A549 (cell line): ENCODE results near the gene PCGF5. TPM values are rescaled to one million over a fixed set of nuclear protein-coding genes. Genes with fewer than 3 reads are reported as not detected.

Source experiments
- ATAC-seq, 2 experiments: fragments of 200-7000 bp in 1 of 2; fragments of >200 bp in 1 of 2; cut with Nextera tagmentation in 1 of 2; cut with Tn5 transposase in 1 of 2; 3 replicates each; pipeline versions ENCODE4 v1.8.0 to v1.9.1; 2018 to 2020; ENCODE audit warnings: mild to moderate bottlenecking in 1 of 2, moderate library complexity in 1 of 2
- CTCF ChIA-PET: fragments of 300-600 bp; sonication (Branson Sonifier 250); formaldehyde crosslinking; extraction: SDS; loops from one replicate; lab custom pipeline; 2021; ENCODE audit warnings: antibody characterized with exemption, inconsistent platforms; lab: Yijun Ruan, JAX
- POLR2A ChIA-PET: fragments of 350-600 bp; formaldehyde crosslinking; extraction: SDS; loops from one replicate; lab custom pipeline; 2021; ENCODE audit warnings: antibody characterized with exemption, inconsistent platforms; lab: Yijun Ruan, JAX
- DNase-seq, 2 experiments: peaks; one replicate each; pipeline versions ENCODE4 v3.0.0 to v3.0.0-alpha.2; 2011 to 2016; ENCODE audit warnings: low read depth in 1 of 2, low spot score in 1 of 2
- FAIRE-seq: peaks from 2 replicates; lab custom pipeline; 2011; peaks lifted over from hg19 to GRCh38; lab: Jason Lieb, UNC
- H3K27ac ChIP-seq, 2 experiments: fragments of >200 bp; sonication (Bioruptor Twin); formaldehyde crosslinking; 3 replicates each; pipeline ENCODE4 v1.5.1; 2016 to 2017
- H3K4me1 ChIP-seq: fragments of >200 bp; sonication (Bioruptor Twin); formaldehyde crosslinking; 3 replicates; pipeline ENCODE4 v1.6.1; 2016
- H3K4me2 ChIP-seq: fragments of >200 bp; sonication (Bioruptor Twin); formaldehyde crosslinking; 3 replicates; pipeline ENCODE4 v1.6.1; 2016
- H3K4me3 ChIP-seq: fragments of >200 bp; sonication (Bioruptor Twin); formaldehyde crosslinking; 3 replicates; pipeline ENCODE4 v1.5.1; 2016
- H3K9me3 ChIP-seq: fragments of >200 bp; sonication (Bioruptor Twin); formaldehyde crosslinking; 3 replicates; pipeline ENCODE4 v1.6.1; 2016
- BCL3 ChIP-seq: fragments of >200 bp; sonication (Bioruptor Twin); formaldehyde crosslinking; IDR thresholded peaks from 3 replicates; pipeline ENCODE4 v1.6.1; 2016
- CHD2 ChIP-seq: fragments of 150-350 bp; IDR thresholded peaks from 2 replicates; pipeline ENCODE4 v1.6.1; 2014; ENCODE audit warnings: low read length; ENCODE audit not compliant: partially characterized antibody
- CTCF ChIP-seq: fragments of >200 bp; sonication (Bioruptor Twin); formaldehyde crosslinking; IDR thresholded peaks from 3 replicates; pipeline ENCODE4 v1.5.1; 2016
- EHMT2 ChIP-seq: fragments of 200-600 bp; sonication (generic); IDR thresholded peaks from 2 replicates; pipeline ENCODE4 v1.6.1; 2016; ENCODE audit warnings: antibody characterized with exemption, low read depth, mild to moderate bottlenecking, moderate library complexity
- EP300 ChIP-seq, 2 experiments: fragments of >200 bp; sonication (Bioruptor Twin); formaldehyde crosslinking; IDR thresholded peaks; 2 replicates in 1 of 2; 3 replicates in 1 of 2; pipeline ENCODE4 v1.6.1; 2016 to 2017
- ESRRA ChIP-seq: fragments of 150-350 bp; IDR thresholded peaks from 2 replicates; pipeline ENCODE4 v1.6.1; 2014; ENCODE audit warnings: mild to moderate bottlenecking, low read length, borderline replicate concordance
- FOSB ChIP-seq: fragments of 250-450 bp; sonication (Bioruptor Pico); IDR thresholded peaks from 2 replicates; pipeline ENCODE4 v1.5.0; 2020; ENCODE audit warnings: mild to moderate bottlenecking, moderate library complexity
- FOSL2 ChIP-seq, 2 experiments: fragments of 450-650 bp in 1 of 2; fragments of >200 bp in 1 of 2; sonication (Bioruptor Twin) in 1 of 2; formaldehyde crosslinking; IDR thresholded peaks; 2 replicates each; pipeline versions ENCODE4 v1.5.0 to v1.6.1; 2016 to 2020; ENCODE audit warnings: mild to moderate bottlenecking in 1 of 2, moderate library complexity in 1 of 2
- GATA3 ChIP-seq: IDR thresholded peaks from 2 replicates; pipeline ENCODE4 v1.6.1; 2012; ENCODE audit warnings: borderline replicate concordance
- HOXA7 ChIP-seq: fragments of 250-450 bp; sonication (Bioruptor Pico); IDR thresholded peaks from 2 replicates; pipeline ENCODE4 v1.5.0; 2020; ENCODE audit warnings: mild to moderate bottlenecking, moderate library complexity
- HOXB5 ChIP-seq: fragments of 250-450 bp; sonication (Bioruptor Pico); IDR thresholded peaks from 2 replicates; pipeline ENCODE4 v1.5.0; 2020; ENCODE audit warnings: mild to moderate bottlenecking, moderate library complexity
- JUN ChIP-seq, 2 experiments: fragments of >200 bp; sonication (Bioruptor Twin); formaldehyde crosslinking; IDR thresholded peaks; 2 replicates in 1 of 2; 3 replicates in 1 of 2; pipeline ENCODE4 v1.6.1; 2016 to 2017
- JUNB ChIP-seq: fragments of >200 bp; sonication (Bioruptor Twin); formaldehyde crosslinking; IDR thresholded peaks from 2 replicates; pipeline ENCODE4 v1.6.1; 2016
- KDM5A ChIP-seq: fragments of 200-600 bp; sonication (generic); IDR thresholded peaks from 2 replicates; pipeline ENCODE4 v1.6.1; 2016; ENCODE audit warnings: antibody characterized with exemption, mild to moderate bottlenecking
- MAFK ChIP-seq: fragments of 450-650 bp; IDR thresholded peaks from 2 replicates; pipeline ENCODE4 v1.6.1; 2014; ENCODE audit not compliant: partially characterized antibody
- MAX ChIP-seq: IDR thresholded peaks from 2 replicates; pipeline ENCODE4 v1.6.1; 2012
- MYC ChIP-seq: IDR thresholded peaks from 2 replicates; pipeline ENCODE4 v1.6.1; 2012; ENCODE audit warnings: mild to moderate bottlenecking, inconsistent platforms, low read length, improper control_type of control experiment, borderline replicate concordance
- NFE2L2 ChIP-seq: fragments of 150-350 bp; conservative IDR thresholded peaks from 2 replicates; pipeline ENCODE4 v1.6.1; 2014; ENCODE audit warnings: low read length
- NR3C1 ChIP-seq: fragments of >200 bp; sonication (Bioruptor Twin); formaldehyde crosslinking; IDR thresholded peaks from 3 replicates; pipeline ENCODE4 v1.6.1; 2017
- PHF8 ChIP-seq: fragments of 200-600 bp; sonication (generic); IDR thresholded peaks from 2 replicates; pipeline ENCODE4 v1.6.1; 2016; ENCODE audit warnings: low read depth, mild to moderate bottlenecking, antibody characterized with exemption, moderate library complexity, borderline replicate concordance
- POLR2A ChIP-seq: IDR thresholded peaks from 2 replicates; pipeline ENCODE4 v1.6.1; 2012; ENCODE audit warnings: mild to moderate bottlenecking, low read length
- POLR2AphosphoS2 ChIP-seq: conservative IDR thresholded peaks from 2 replicates; pipeline ENCODE4 v1.6.1; 2012; ENCODE audit warnings: low read length, improper control_type of control experiment, inconsistent platforms
- RAD21 ChIP-seq, 2 experiments: fragments of >200 bp in 1 of 2; sonication (Bioruptor Twin) in 1 of 2; formaldehyde crosslinking in 1 of 2; IDR thresholded peaks in 1 of 2; conservative IDR thresholded peaks in 1 of 2; 2 replicates in 1 of 2; 3 replicates in 1 of 2; pipeline ENCODE4 v1.6.1; 2012 to 2018; ENCODE audit warnings: inconsistent platforms in 1 of 2
- RCOR1 ChIP-seq: fragments of 150-350 bp; IDR thresholded peaks from 2 replicates; pipeline ENCODE4 v1.6.1; 2014; ENCODE audit warnings: antibody characterized with exemption, low read length, low read depth
- REST ChIP-seq: fragments of 200-600 bp; sonication (generic); IDR thresholded peaks from 2 replicates; pipeline ENCODE4 v1.6.1; 2016; ENCODE audit warnings: antibody characterized with exemption, mild to moderate bottlenecking, moderate library complexity
- RFX5 ChIP-seq: fragments of 450-650 bp; IDR thresholded peaks from 2 replicates; pipeline ENCODE4 v1.7.1; 2014; ENCODE audit warnings: antibody characterized with exemption, mild to moderate bottlenecking, moderate library complexity
- RNF2 ChIP-seq: fragments of 200-600 bp; sonication (generic); IDR thresholded peaks from 2 replicates; pipeline ENCODE4 v1.6.1; 2016; ENCODE audit warnings: low read depth, mild to moderate bottlenecking, antibody characterized with exemption, moderate library complexity, borderline replicate concordance
- USF2 ChIP-seq: fragments of 450-650 bp; IDR thresholded peaks from 2 replicates; pipeline ENCODE4 v1.6.1; 2014; ENCODE audit warnings: antibody characterized with exemption
- ZC3H11A ChIP-seq: fragments of 450-650 bp; IDR thresholded peaks from 2 replicates; pipeline ENCODE4 v1.6.1; 2014; ENCODE audit warnings: antibody characterized with exemption, mild to moderate bottlenecking
- ZNF302 ChIP-seq: fragments of 250-450 bp; sonication (Bioruptor Pico); IDR thresholded peaks from 2 replicates; pipeline ENCODE4 v1.9.0; 2021; ENCODE audit warnings: inconsistent platforms, mild to moderate bottlenecking, moderate library complexity
- ZSCAN20 ChIP-seq: fragments of 250-450 bp; sonication (Bioruptor Pico); IDR thresholded peaks from 2 replicates; pipeline ENCODE4 v1.8.0; 2022; ENCODE audit warnings: mild to moderate bottlenecking, moderate library complexity
- WGBS: methylation state at CpG from one replicate; pipeline ENCODE4 v1.1.6; 2017; ENCODE audit errors: missing lambda C conversion rate; 5-methylcytosine and 5-hydroxymethylcytosine counted together
- polyA minus RNA-seq: library from RNA; depleted of rRNA, polyadenylated mRNA; stranded (reverse); fragments of >200 nt; gene quantifications from 2 replicates; pipeline ENCODE4 v1.2.3, GENCODE V29; 2011; rRNA and poly(A)+ RNA removed
- polyA plus RNA-seq, 4 experiments: library from polyadenylated mRNA; depleted of rRNA in 3 of 4; stranded (reverse); fragments of >200 nt; fragmentation: RNase III in 1 of 4; extraction: RNeasy Plus Mini Kit Qiagen cat#74134 plus additional on column Dnase treatment in 1 of 4; gene quantifications; 2 replicates in 3 of 4; 3 replicates in 1 of 4; pipeline ENCODE4 v1.2.3, GENCODE V29; 2011 to 2017

Gene PCGF5
- polyA plus RNA-seq (2011; rRNA removed): 37.9 and 39.9 TPM in 2 replicates
- 25.8 and 29.5 TPM in 2 replicates for polyA plus RNA-seq (2012; cell fraction: cytosol; rRNA removed)
- 9.1 and 15.0 TPM in 2 replicates for polyA plus RNA-seq (2012; cell fraction: nucleus; rRNA removed)
- polyA plus RNA-seq (2017; fragmentation: RNase III; extraction: RNeasy Plus Mini Kit Qiagen cat#74134 plus additional on column Dnase treatment): 26.3 to 29.2 TPM (median 28.5 TPM) in 3 replicates
- polyA minus RNA-seq: 23.8 and 27.4 TPM in 2 replicates

- Histone ChIP-seq H3K4me3 (peak within 1 kb of the TSS; percentile 85), H3K27ac (peak within 1 kb of the TSS; percentile 86 to 94), H3K4me1 (peaks cover 18% of the 10 kb centered on the region; the same call in 2 of the 3 replicates), H3K4me2 (peak within 1 kb of the TSS; percentile 96), H3K9me3 (no peaks in the 10 kb centered on the region)
- ChIA-PET CTCF (interaction anchor here (1.1 to 1.3 kb wide), 2 partner anchors 10 to 12 kb away, joined by 3 to 4 read pairs; no protein-coding TSS in a partner anchor), POLR2A (interaction anchor here (1.9 kb wide), 1 partner anchor 57 kb away, joined by 7 read pairs; no protein-coding TSS in a partner anchor)
- WGBS: under 1% methylated on average over 20 of the region's 66 CpGs
- ATAC-seq: peak; percentile 99 to 100
- TF ChIP-seq ZNF302 (CRISPR knock-in tag) (no peak), BCL3 (0 out of 3 replicates have a peak, but pooled peaks have one; percentile 52), POLR2AphosphoS2 (no peak), RAD21 (conservative IDR thresholded peaks at IDR 0.05 in 1 of 2, IDR thresholded peaks at IDR 0.05 in 1 of 2) (0 out of 5 replicates have a peak, but pooled peaks of 1 of the 2 experiments have one; percentile 22), RFX5 (no peak), CTCF (peak; percentile 21; the same call in 2 of the 3 replicates), FOSB (no peak), MYC (no peak), HOXA7 (no peak), ZC3H11A (no peak), JUN (IDR thresholded peaks at IDR 0.05) (0 out of 5 replicates have a peak, but pooled peaks of 1 of the 2 experiments have one; percentile 59), CHD2 (no peak), GATA3 (no peak), POLR2A (peak; percentile 53; the same call in 1 of the 2 replicates), RCOR1 (no peak), ZSCAN20 (CRISPR knock-in tag) (no peak), EP300 (IDR thresholded peaks at IDR 0.05) (no peak), HOXB5 (CRISPR knock-in tag) (no peak), EHMT2 (no peak), REST (no peak), RNF2 (no peak), MAFK (peak; percentile 57), USF2 (no peak), NFE2L2 (peak; percentile 88), ESRRA (no peak), NR3C1 (no peak), JUNB (no peak), FOSL2 (IDR thresholded peaks at IDR 0.05) (no peak), FOSL2 (CRISPR knock-in tag; IDR thresholded peaks at IDR 0.05) (no peak), PHF8 (peak; percentile 66), MAX (no peak), KDM5A (no peak)
- DNase-seq: peak; percentile 80 to 88
- FAIRE-seq: no peak
Measured at GRCh38 chr10:91220194-91220953, at the start of gene PCGF5. PCGF5 (plus strand) TSS chr10:91220663; CDS start chr10:91222872, 2,209 bp downstream.
